ENCODE results near the gene RGS6. TPM values are rescaled to one million over a fixed set of nuclear protein-coding genes. Genes with fewer than 3 reads are reported as not detected.
A peak's percentile ranks its signal among the peaks of the same experiment; 100 is the strongest.

The RGS6 gene
- total RNA-seq, 1 experiment from 2014 or later: not detected

DNA sequence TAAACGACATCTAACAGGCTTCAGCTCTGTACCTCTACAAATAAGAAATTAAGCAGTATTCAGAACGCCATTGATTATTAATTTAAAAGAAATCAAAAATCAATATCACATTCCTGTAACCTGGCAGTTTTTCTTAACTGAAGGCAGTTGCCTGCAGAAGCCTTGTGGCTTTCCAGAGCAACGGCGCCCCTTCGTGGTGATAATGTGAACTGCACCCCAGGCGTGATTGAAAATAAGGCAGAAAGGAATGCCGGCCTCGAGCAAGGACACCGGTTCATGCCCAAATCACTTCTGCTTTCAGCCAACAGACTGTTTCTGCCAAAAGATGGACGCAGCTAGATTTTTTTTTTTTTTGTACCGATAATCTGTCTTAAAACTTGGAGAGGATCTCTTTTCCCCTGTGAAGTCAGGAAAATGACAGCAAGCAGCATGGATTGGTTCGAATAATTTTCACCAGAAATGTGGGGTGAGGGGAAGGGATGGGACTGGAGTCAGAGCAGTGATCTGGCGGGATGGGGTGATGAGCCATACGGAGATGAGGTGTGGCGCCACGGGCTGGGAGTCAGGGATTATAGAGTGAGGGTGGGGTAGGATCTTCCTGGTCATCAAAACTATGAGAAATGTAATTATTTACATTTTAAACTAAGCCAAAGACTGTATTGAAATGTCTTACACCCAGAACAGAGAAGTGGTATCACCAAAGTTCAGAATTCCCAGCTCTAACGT, 488.7 kb downstream of the RGS6 start:
- Mint-ChIP-seq H3K4me1 (ENCODE audit: insufficient read depth, unreplicated experiment) (no peaks in the 10 kb centered on the region), H3K27me3 (ENCODE audit: insufficient read depth, unreplicated experiment) (no peaks in the 10 kb centered on the region), H3K9me3 (ENCODE audit: unreplicated experiment) (no peaks in the 10 kb centered on the region), H3K27ac (ENCODE audit: low read depth, unreplicated experiment) (no peak overlapping the region), H3K36me3 (ENCODE audit: insufficient read depth, unreplicated experiment) (no peaks in the 10 kb centered on the region), H3K4me3 (ENCODE audit: unreplicated experiment) (no peak overlapping the region)
- no TSS peak for BruUV-seq (replicated peaks)
- POLR2A ChIA-PET: interaction anchor here (1.1 to 1.3 kb wide), 2 partner anchors 396 to 747 kb away, joined by 3 to 5 read pairs; no protein-coding TSS in a partner anchor
- DNase-seq (ENCODE audit: unreplicated experiment): peak; percentile 72
- TF ChIP-seq, protein P1, sequence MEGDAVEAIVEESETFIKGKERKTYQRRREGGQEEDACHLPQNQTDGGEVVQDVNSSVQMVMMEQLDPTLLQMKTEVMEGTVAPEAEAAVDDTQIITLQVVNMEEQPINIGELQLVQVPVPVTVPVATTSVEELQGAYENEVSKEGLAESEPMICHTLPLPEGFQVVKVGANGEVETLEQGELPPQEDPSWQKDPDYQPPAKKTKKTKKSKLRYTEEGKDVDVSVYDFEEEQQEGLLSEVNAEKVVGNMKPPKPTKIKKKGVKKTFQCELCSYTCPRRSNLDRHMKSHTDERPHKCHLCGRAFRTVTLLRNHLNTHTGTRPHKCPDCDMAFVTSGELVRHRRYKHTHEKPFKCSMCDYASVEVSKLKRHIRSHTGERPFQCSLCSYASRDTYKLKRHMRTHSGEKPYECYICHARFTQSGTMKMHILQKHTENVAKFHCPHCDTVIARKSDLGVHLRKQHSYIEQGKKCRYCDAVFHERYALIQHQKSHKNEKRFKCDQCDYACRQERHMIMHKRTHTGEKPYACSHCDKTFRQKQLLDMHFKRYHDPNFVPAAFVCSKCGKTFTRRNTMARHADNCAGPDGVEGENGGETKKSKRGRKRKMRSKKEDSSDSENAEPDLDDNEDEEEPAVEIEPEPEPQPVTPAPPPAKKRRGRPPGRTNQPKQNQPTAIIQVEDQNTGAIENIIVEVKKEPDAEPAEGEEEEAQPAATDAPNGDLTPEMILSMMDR (IDR thresholded peaks at IDR 0.05; ENCODE audit: unreplicated experiment): peak; percentile 96
- CTCF ChIA-PET: interaction anchor here (0.6 to 4.4 kb wide), 20 partner anchors 11 to 1310 kb away, joined by 3 to 21 read pairs (median 3); no protein-coding TSS in a partner anchor
- intact Hi-C loops (cut with micrococcal nuclease): loop anchor here (1.0 kb wide), 2 partner anchors 129 to 397 kb away; no protein-coding TSS in a partner anchor

DNA sequence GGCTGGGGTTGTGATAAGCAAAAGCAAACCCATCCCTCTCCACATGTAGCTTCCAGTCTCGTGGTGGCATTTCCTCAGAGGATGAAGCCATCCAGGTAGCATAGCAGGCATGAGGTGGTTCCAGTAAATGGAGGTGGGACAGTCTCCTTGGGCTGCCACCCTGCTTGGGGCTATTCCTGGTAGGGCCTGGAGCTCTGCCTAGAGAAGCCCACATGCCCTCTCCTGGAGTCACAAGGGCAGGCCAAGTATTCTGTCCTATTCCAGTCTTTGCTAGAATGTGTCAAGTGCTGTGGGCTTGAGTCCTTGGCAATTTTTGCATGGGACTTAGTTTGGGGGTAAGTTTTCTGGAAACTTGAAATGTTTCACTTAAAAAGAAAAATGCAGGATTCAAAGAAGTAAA, 491.7 kb downstream of the RGS6 start:
- H3K27me3 Mint-ChIP-seq (ENCODE audit: insufficient read depth, unreplicated experiment): peaks cover 20% of the 10 kb centered on the region
- BruUV-seq (replicated peaks): no TSS peak

DNA sequence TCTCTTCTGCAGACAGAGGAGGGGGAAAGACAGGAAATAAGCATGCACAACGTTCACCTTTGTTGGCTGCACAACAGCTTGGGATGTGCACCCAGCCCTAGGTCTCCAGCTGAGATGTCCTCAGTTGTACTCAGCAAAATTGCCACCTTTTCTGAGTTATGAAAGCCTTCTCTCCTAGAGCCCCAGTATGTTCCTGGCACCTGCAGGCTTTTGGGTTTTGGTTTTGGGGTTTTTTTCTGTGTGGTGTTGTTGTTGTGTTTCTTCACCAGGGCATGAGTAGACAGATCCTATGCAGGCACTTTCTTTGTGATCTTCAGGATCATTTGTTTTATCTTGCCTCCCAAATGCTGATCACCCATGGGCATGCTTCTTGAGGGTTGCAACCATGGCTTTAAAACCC, 498.2 kb downstream of the RGS6 start:
- H3K4me1 Mint-ChIP-seq (ENCODE audit: insufficient read depth, unreplicated experiment): peaks cover 5% of the 10 kb centered on the region
- POLR2A ChIA-PET: no interaction called here

More for the DNA sequence above, 491.7 kb downstream of the RGS6 start:
- Mint-ChIP-seq H3K4me1 (ENCODE audit: insufficient read depth, unreplicated experiment) (no peaks in the 10 kb centered on the region), H3K27ac (ENCODE audit: low read depth, unreplicated experiment) (no peak overlapping the region), H3K4me3 (ENCODE audit: unreplicated experiment) (no peak overlapping the region), H3K36me3 (ENCODE audit: insufficient read depth, unreplicated experiment) (no peaks in the 10 kb centered on the region), H3K9me3 (ENCODE audit: unreplicated experiment) (peaks cover 10% of the 10 kb centered on the region)
- intact Hi-C loops (cut with micrococcal nuclease): no loop called here
- no peak for DNase-seq (ENCODE audit: unreplicated experiment)
- ChIA-PET POLR2A (no interaction called here), CTCF (no interaction called here)
- TF ChIP-seq, protein P1 (IDR thresholded peaks at IDR 0.05; ENCODE audit: unreplicated experiment): no peak

DNA sequence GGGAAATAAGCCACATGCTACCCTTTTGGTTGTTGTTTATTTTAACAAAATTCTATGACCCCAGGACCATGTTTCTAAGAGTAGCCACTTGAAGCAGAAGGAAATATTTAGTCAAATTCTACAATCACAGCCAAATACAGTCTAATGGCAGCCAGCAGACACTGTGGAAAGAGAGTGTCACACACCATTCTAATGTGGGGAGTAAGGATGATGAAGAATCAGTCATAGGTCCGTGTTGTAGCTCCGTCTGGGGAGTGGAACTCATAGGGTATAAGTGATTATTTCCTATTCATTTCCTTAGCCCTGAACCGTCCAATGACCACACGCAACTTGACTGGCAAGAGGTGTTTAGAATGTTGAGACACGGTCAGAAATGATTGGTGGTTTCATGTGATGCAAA, 500.5 kb downstream of the RGS6 start:
- POLR2A ChIA-PET: no interaction called here
- H3K4me1 Mint-ChIP-seq (ENCODE audit: insufficient read depth, unreplicated experiment): peaks cover 8% of the 10 kb centered on the region
- CTCF ChIA-PET: interaction anchor here (1.3 kb wide), 1 partner anchor 11 kb away, joined by 3 read pairs; no protein-coding TSS in a partner anchor
- no peak for DNase-seq (ENCODE audit: unreplicated experiment)
- peaks cover 30% of the 10 kb centered on the region for H3K27me3 Mint-ChIP-seq (ENCODE audit: insufficient read depth, unreplicated experiment)
- no TSS peak for BruUV-seq (replicated peaks)
- TF ChIP-seq, protein P1 (IDR thresholded peaks at IDR 0.05; ENCODE audit: unreplicated experiment): no peak
- no peaks in the 10 kb centered on the region for H3K36me3 Mint-ChIP-seq (ENCODE audit: insufficient read depth, unreplicated experiment)
- H3K4me3 Mint-ChIP-seq (ENCODE audit: unreplicated experiment): no peak overlapping the region
- intact Hi-C loops (cut with micrococcal nuclease): no loop called here
- peaks cover 6% of the 10 kb centered on the region for H3K9me3 Mint-ChIP-seq (ENCODE audit: unreplicated experiment)
- no peak overlapping the region for H3K27ac Mint-ChIP-seq (ENCODE audit: low read depth, unreplicated experiment)

More for the DNA sequence above, 498.2 kb downstream of the RGS6 start:
- H3K27me3 Mint-ChIP-seq (ENCODE audit: insufficient read depth, unreplicated experiment): peaks cover 37% of the 10 kb centered on the region
- DNase-seq (ENCODE audit: unreplicated experiment): no peak
- TF ChIP-seq, protein P1 (IDR thresholded peaks at IDR 0.05; ENCODE audit: unreplicated experiment): no peak
- intact Hi-C loops (cut with micrococcal nuclease): no loop called here
- H3K9me3 Mint-ChIP-seq (ENCODE audit: unreplicated experiment): peaks cover 10% of the 10 kb centered on the region
- no TSS peak for BruUV-seq (replicated peaks)
- CTCF ChIA-PET: no interaction called here
- no peaks in the 10 kb centered on the region for H3K36me3 Mint-ChIP-seq (ENCODE audit: insufficient read depth, unreplicated experiment)
- H3K4me3 Mint-ChIP-seq (ENCODE audit: unreplicated experiment): no peak overlapping the region
- no peak overlapping the region for H3K27ac Mint-ChIP-seq (ENCODE audit: low read depth, unreplicated experiment)

Measured in MCF 10A (cell line).